Mesenchymal stem cell (in vitro differentiated cells and primary cell): ENCODE measurements around the gene AP2M1.
A peak's percentile ranks its signal among the peaks of the same experiment; 100 is the strongest.

Experiments used
- DNase-seq: peaks from one replicate; pipeline ENCODE4 v3.0.0-alpha.2; 2013
- H2AFZ ChIP-seq: one replicate; pipeline ENCODE4 v1.6.1; 2013; ENCODE audit warnings: low read depth, mild to moderate bottlenecking, control low read depth, inconsistent platforms, low read length, moderate library complexity
- H2AK5ac ChIP-seq: 2 replicates; pipeline ENCODE4 v1.6.1; 2013; ENCODE audit warnings: low read length, moderate library complexity, mild to moderate bottlenecking, inconsistent platforms; ENCODE audit not compliant: severe bottlenecking
- H2BK120ac ChIP-seq: one replicate; pipeline ENCODE4 v1.6.1; 2013; ENCODE audit warnings: low read depth, mild to moderate bottlenecking, inconsistent platforms, low read length, moderate library complexity
- H2BK12ac ChIP-seq, 2 experiments: one replicate each; pipeline ENCODE4 v1.6.1; 2013; ENCODE audit warnings: inconsistent platforms in 2 of 2, low read length in 2 of 2, mild to moderate bottlenecking in 2 of 2, moderate library complexity in 2 of 2, control low read depth in 1 of 2
- H2BK15ac ChIP-seq: one replicate; pipeline ENCODE4 v1.6.1; 2013; ENCODE audit warnings: mild to moderate bottlenecking, low read depth, inconsistent platforms; ENCODE audit not compliant: poor library complexity, severe bottlenecking
- H2BK5ac ChIP-seq: 2 replicates; pipeline ENCODE4 v1.6.1; 2013; ENCODE audit warnings: low read depth, mild to moderate bottlenecking, low read length, control low read depth, inconsistent platforms; ENCODE audit not compliant: poor library complexity, severe bottlenecking
- H3K14ac ChIP-seq, 2 experiments: one replicate each; pipeline ENCODE4 v1.6.1; 2013; ENCODE audit warnings: inconsistent platforms in 2 of 2, low read length in 2 of 2, control low read depth in 1 of 2, mild to moderate bottlenecking in 1 of 2, moderate library complexity in 1 of 2
- H3K18ac ChIP-seq, 2 experiments: one replicate each; pipeline ENCODE4 v1.6.1; 2013; ENCODE audit warnings: inconsistent platforms in 2 of 2, low read length in 2 of 2, control low read depth in 1 of 2, low read depth in 1 of 2, mild to moderate bottlenecking in 1 of 2
- H3K23ac ChIP-seq, 2 experiments: one replicate each; pipeline ENCODE4 v1.6.1; 2013; ENCODE audit warnings: inconsistent platforms in 2 of 2, low read length in 2 of 2, mild to moderate bottlenecking in 2 of 2, moderate library complexity in 2 of 2, control low read depth in 1 of 2
- H3K27ac ChIP-seq: 2 replicates; pipeline ENCODE4 v1.5.1; 2013; ENCODE audit warnings: mild to moderate bottlenecking, moderate library complexity, low read length, control low read depth, inconsistent platforms; ENCODE audit not compliant: poor library complexity, severe bottlenecking
- H3K27me3 ChIP-seq, 2 experiments: 2 replicates each; pipeline versions ENCODE4 v1.6.1 to v1.7.0; 2013; ENCODE audit warnings: low read length in 2 of 2, mild to moderate bottlenecking in 2 of 2, moderate library complexity in 2 of 2, control low read depth in 1 of 2, inconsistent platforms in 1 of 2; ENCODE audit not compliant: control insufficient read depth in 1 of 2, insufficient read depth in 1 of 2
- H3K36me3 ChIP-seq, 2 experiments: 2 replicates each; pipeline versions ENCODE4 v1.6.1 to v1.7.0; 2013; ENCODE audit warnings: low read length in 2 of 2, control low read depth in 1 of 2, inconsistent platforms in 1 of 2, low read depth in 1 of 2, mild to moderate bottlenecking in 1 of 2; ENCODE audit not compliant: insufficient read depth in 2 of 2, control insufficient read depth in 1 of 2
- H3K4ac ChIP-seq, 2 experiments: one replicate each; pipeline ENCODE4 v1.6.1; 2013; ENCODE audit warnings: inconsistent platforms in 2 of 2, low read length in 2 of 2, mild to moderate bottlenecking in 2 of 2, moderate library complexity in 2 of 2, control low read depth in 1 of 2, low read depth in 1 of 2
- H3K4me1 ChIP-seq: 2 replicates; pipeline ENCODE4 v1.6.1; 2013; ENCODE audit warnings: low read depth, low read length, control low read depth; ENCODE audit not compliant: control insufficient read depth, insufficient read depth
- H3K4me2 ChIP-seq: 2 replicates; pipeline ENCODE4 v1.6.1; 2013; ENCODE audit warnings: low read length, mild to moderate bottlenecking, inconsistent platforms; ENCODE audit not compliant: poor library complexity, severe bottlenecking
- H3K4me3 ChIP-seq, 2 experiments: 2 replicates each; pipeline versions ENCODE4 v1.5.1 to v1.7.0; 2013; ENCODE audit warnings: low read length in 2 of 2, mild to moderate bottlenecking in 2 of 2, control low read depth in 1 of 2, low read depth in 1 of 2; ENCODE audit not compliant: insufficient read depth in 1 of 2
- H3K79me1 ChIP-seq: replicated peaks from 2 replicates; pipeline ENCODE4 v1.6.1; 2013; ENCODE audit warnings: mild to moderate bottlenecking, control low read depth, low read length, inconsistent platforms; ENCODE audit not compliant: poor library complexity, severe bottlenecking
- H3K9ac ChIP-seq: 2 replicates; pipeline ENCODE4 v1.7.0; 2013; ENCODE audit warnings: mild to moderate bottlenecking, low read length, moderate library complexity
- H3K9me3 ChIP-seq: 2 replicates; pipeline ENCODE4 v1.7.0; 2013; ENCODE audit warnings: mild to moderate bottlenecking, low read length; ENCODE audit not compliant: control insufficient read depth
- H4K8ac ChIP-seq: one replicate; pipeline ENCODE4 v1.6.1; 2013; ENCODE audit warnings: inconsistent platforms, mild to moderate bottlenecking, low read length, moderate library complexity
- H4K91ac ChIP-seq: one replicate; pipeline ENCODE4 v1.6.1; 2013; ENCODE audit warnings: mild to moderate bottlenecking, low read length, inconsistent platforms
- WGBS: methylation state at CpG from one replicate; pipeline ENCODE4 v1.1.7; 2013; ENCODE audit warnings: mixed read lengths; 5-methylcytosine and 5-hydroxymethylcytosine counted together

AP2M1 gene

GRCh38 chr3:184183679-184184078 is 9.0 kb downstream of the AP2M1 start:
- no peak overlapping the region for H2BK12ac ChIP-seq
- no peaks in the 10 kb centered on the region for H3K27me3 ChIP-seq
- H2BK5ac ChIP-seq = no peak overlapping the region
- H3K18ac ChIP-seq = no peak overlapping the region
- H3K4me2 ChIP-seq = no peak overlapping the region
- H3K9me3 ChIP-seq = no peaks in the 10 kb centered on the region
- WGBS = 96% methylated on average over 5 of the region's 5 CpGs
- peak overlapping the region; percentile 6 for H3K27ac ChIP-seq
- no peak overlapping the region for H3K9ac ChIP-seq
- no peak overlapping the region for H2BK15ac ChIP-seq
- DNase-seq = no peak
- no peak overlapping the region for H3K4me3 ChIP-seq
- no peak overlapping the region for H2AFZ ChIP-seq
- no peak overlapping the region for H4K8ac ChIP-seq
- no peak overlapping the region for H3K4ac ChIP-seq
- H3K23ac ChIP-seq = no peak overlapping the region
- H3K14ac ChIP-seq = no peak overlapping the region
- H3K36me3 ChIP-seq = peaks cover 68 to 80% of the 10 kb centered on the region in 2 experiments
- H2AK5ac ChIP-seq = no peak overlapping the region
- H4K91ac ChIP-seq = no peak overlapping the region
- H3K4me1 ChIP-seq = peaks cover 27% of the 10 kb centered on the region
- H2BK120ac ChIP-seq = no peak overlapping the region
- H3K79me1 ChIP-seq = peaks cover 27% of the 10 kb centered on the region

- DNase-seq = no peak
- no peak overlapping the region for H4K8ac ChIP-seq
- H3K27ac ChIP-seq = no peak overlapping the region
- no peak overlapping the region for H4K91ac ChIP-seq
- no peaks in the 10 kb centered on the region for H3K27me3 ChIP-seq
- H2AFZ ChIP-seq = no peak overlapping the region
- H3K9ac ChIP-seq = peak overlapping the region; percentile 99
- H2BK12ac ChIP-seq = no peak overlapping the region
- no peak overlapping the region for H3K18ac ChIP-seq
- no peak overlapping the region for H2BK15ac ChIP-seq
- H2BK5ac ChIP-seq = no peak overlapping the region
- no peak overlapping the region for H3K14ac ChIP-seq
- H3K4me1 ChIP-seq = peaks cover 20% of the 10 kb centered on the region
- peaks cover 69 to 80% of the 10 kb centered on the region in 2 experiments for H3K36me3 ChIP-seq
- H3K4me2 ChIP-seq = no peak overlapping the region
- H3K4ac ChIP-seq = no peak overlapping the region
- H3K79me1 ChIP-seq = peaks cover 37% of the 10 kb centered on the region
- H3K9me3 ChIP-seq = no peaks in the 10 kb centered on the region
- no peak overlapping the region for H2BK120ac ChIP-seq
- WGBS = 97% methylated on average over 18 of the region's 18 CpGs
- no peak overlapping the region for H3K4me3 ChIP-seq
- H3K23ac ChIP-seq = no peak overlapping the region
- no peak overlapping the region for H2AK5ac ChIP-seq
Measured at GRCh38 chr3:184184546-184185230, 10.0 kb downstream of the AP2M1 start.

GRCh38 chr3:184185461-184186183 is 11.0 kb downstream of the AP2M1 start:
- Histone ChIP-seq H3K18ac (peak overlapping the region; percentile 50 to 86), H2BK120ac (no peak overlapping the region), H3K27ac (peak overlapping the region; percentile 88), H2BK5ac (no peak overlapping the region), H3K4ac (peak overlapping the region; percentile 67 to 81), H3K14ac (no peak overlapping the region), H3K23ac (no peak overlapping the region), H3K4me1 (peaks cover 13% of the 10 kb centered on the region), H3K9me3 (no peaks in the 10 kb centered on the region), H3K79me1 (peaks cover 39% of the 10 kb centered on the region), H3K4me3 (peak overlapping the region; percentile 75 to 91), H4K91ac (peak overlapping the region; percentile 28), H3K36me3 (peaks cover 64 to 80% of the 10 kb centered on the region in 2 experiments), H2AFZ (no peak overlapping the region), H3K9ac (peak overlapping the region; percentile 99), H2AK5ac (peak overlapping the region; percentile 5), H4K8ac (peak overlapping the region; percentile 81), H2BK15ac (no peak overlapping the region), H3K27me3 (no peaks in the 10 kb centered on the region), H2BK12ac (no peak overlapping the region), H3K4me2 (peak overlapping the region; percentile 62)
- DNase-seq = peak; percentile 98
- 2% methylated on average over 55 of the region's 55 CpGs for WGBS

- Histone ChIP-seq H3K79me1 (peaks cover 37% of the 10 kb centered on the region), H4K91ac (peak within 1 kb of the TSS; percentile 28), H2AK5ac (peak within 1 kb of the TSS; percentile 5), H4K8ac (peak within 1 kb of the TSS; percentile 81), H2BK5ac (no peak within 1 kb of the TSS), H3K4me2 (peak within 1 kb of the TSS; percentile 62), H3K27ac (peak within 1 kb of the TSS; percentile 88), H3K9ac (peak within 1 kb of the TSS; percentile 99), H3K4me3 (peak within 1 kb of the TSS; percentile 75 to 91), H3K4ac (peak within 1 kb of the TSS; percentile 67 to 81), H2BK12ac (no peak within 1 kb of the TSS), H2BK15ac (no peak within 1 kb of the TSS), H2BK120ac (no peak within 1 kb of the TSS), H3K23ac (peak within 1 kb of the TSS in 1 of 2 experiments; percentile 0), H3K36me3 (peaks cover 62 to 80% of the 10 kb centered on the region in 2 experiments), H3K4me1 (peaks cover 13% of the 10 kb centered on the region), H3K9me3 (no peaks in the 10 kb centered on the region), H3K18ac (peak within 1 kb of the TSS; percentile 50 to 86), H3K27me3 (no peaks in the 10 kb centered on the region), H3K14ac (peak within 1 kb of the TSS in 1 of 2 experiments; percentile 5), H2AFZ (peak within 1 kb of the TSS; percentile 0)
- DNase-seq = no peak
- under 1% methylated on average over 36 of the region's 45 CpGs for WGBS
Measured at GRCh38 chr3:184186184-184186901, 11.7 kb downstream of the AP2M1 start, which contains the start of gene ABCF3. TSS of gene ABCF3 (plus strand) at chr3:184186199. CDS start at chr3:184186208, 9 bp downstream.
